ENCODE data around the gene RAPSN. TPM values are rescaled to one million over a fixed set of nuclear protein-coding genes. Genes with fewer than 3 reads are reported as not detected.
A peak's percentile ranks its signal among the peaks of the same experiment; 100 is the strongest.

The RAPSN gene
- polyA plus RNA-seq, 3 donors = 1.2 TPM; not detected in 2

DNA sequence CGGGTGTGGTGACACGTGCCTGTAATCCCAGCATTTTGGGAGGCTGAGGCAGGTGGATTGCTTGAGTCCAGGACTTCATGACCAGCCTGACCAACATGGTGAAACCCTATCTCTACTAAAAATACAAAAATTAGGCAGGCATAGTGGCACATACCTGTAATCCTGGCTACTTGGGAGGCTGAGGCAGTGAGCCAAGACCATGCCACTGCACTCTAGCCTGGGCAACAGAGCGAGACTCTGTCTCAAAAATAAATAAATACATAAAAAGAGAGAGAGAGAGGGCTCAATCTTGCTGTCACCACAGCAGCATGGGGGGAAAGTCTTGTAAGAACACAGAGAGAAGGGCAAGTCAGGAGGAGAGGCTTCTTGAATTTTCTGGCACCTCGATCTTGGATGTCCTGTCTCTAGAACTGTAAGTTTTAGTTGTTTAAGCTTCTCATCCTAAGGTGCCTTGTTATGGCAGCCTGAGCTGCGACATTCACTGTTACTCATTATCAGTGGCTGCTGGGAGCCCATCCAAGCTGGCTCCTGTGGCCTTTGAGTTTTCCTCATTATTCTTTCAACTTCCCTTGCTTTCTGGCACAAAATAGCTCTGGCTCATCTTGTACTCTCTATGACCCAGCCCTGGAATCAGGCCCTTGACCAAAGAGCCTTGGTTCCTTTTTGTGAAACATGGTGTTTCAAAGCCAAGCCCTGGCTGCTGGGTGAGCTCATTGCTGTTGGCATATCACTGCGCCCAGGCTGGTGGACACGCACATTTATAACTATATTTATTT, 14.7 kb downstream of the RAPSN start:
- WGBS (ENCODE audit: insufficient coverage) = 90% methylated on average over 3 of the region's 7 CpGs
- intact Hi-C loops (cut with micrococcal nuclease) = no loop called here
- DNase-seq = no peak

DNA sequence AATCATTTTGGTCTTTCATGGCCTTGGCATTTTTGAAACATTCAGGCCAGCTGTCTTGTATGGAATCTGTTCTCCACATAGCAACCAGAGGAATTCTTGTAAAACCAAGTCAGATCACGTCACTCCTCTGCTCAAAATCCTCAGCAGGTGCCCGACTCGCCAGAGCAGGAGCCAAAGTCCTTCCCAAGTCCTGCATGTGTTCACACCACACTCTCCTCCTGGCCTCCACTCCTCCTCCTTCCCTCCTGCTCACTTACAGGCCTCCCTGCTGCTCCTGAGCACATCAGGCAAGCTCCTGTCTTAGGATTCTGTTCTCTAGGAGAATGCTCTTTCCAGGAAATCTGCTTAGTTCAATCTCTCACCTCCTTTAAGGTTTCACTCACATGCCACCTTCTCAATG, 15.8 kb downstream of the RAPSN start:
- H3K36me3 Mint-ChIP-seq = no peaks in the 10 kb centered on the region
- Histone ChIP-seq H3K79me2 (ENCODE audit: insufficient read depth, low read length) (no peaks in the 10 kb centered on the region), H3K4me3 (replicated peaks in 1 of 3; ENCODE audit: low read depth in 2 of 3, low read length in 3 of 3) (no peak overlapping the region), H3K27ac (ENCODE audit: low read depth in 1 of 2, low read length in 2 of 2) (no peak overlapping the region), H3K9ac (ENCODE audit: insufficient read depth, low read length, poor library complexity, severe bottlenecking) (no peak overlapping the region), H3K9me3 (replicated peaks in 1 of 2; ENCODE audit: control insufficient read depth in 1 of 2, insufficient read depth in 1 of 2, low read length in 2 of 2) (no peaks in the 10 kb centered on the region), H3K36me3 (replicated peaks in 1 of 2; ENCODE audit: control insufficient read depth in 1 of 2, insufficient read depth in 2 of 2, low read length in 2 of 2) (no peaks in the 10 kb centered on the region), H3K4me2 (replicated peaks; ENCODE audit: extremely low read depth, low read length, poor library complexity, severe bottlenecking) (no peak overlapping the region), H2AFZ (ENCODE audit: insufficient read depth, low read depth, low read length, poor library complexity, severe bottlenecking) (no peak overlapping the region), H3K4me1 (ENCODE audit: control insufficient read depth in 1 of 2, insufficient read depth in 2 of 2, low read length in 2 of 2) (no peaks in the 10 kb centered on the region), H3K27me3 (ENCODE audit: control insufficient read depth in 2 of 2, insufficient read depth in 2 of 2, low read length in 2 of 2) (no peaks in the 10 kb centered on the region), H4K20me1 (ENCODE audit: insufficient read depth, low read length) (no peaks in the 10 kb centered on the region)
- H3K4me3 Mint-ChIP-seq = no peak overlapping the region
- WGBS (ENCODE audit: insufficient coverage) = 86% methylated on average over 1 of the region's 3 CpGs
- DNase-seq = no peak
- peak overlapping the region in 1 of 7 donors; percentile 51 for H3K27ac Mint-ChIP-seq
- H3K9me3 Mint-ChIP-seq = no peaks in the 10 kb centered on the region
- TF ChIP-seq CTCF (IDR thresholded peaks at IDR 0.05) = no peak
- H3K27me3 Mint-ChIP-seq (ENCODE audit: low read depth in 3 of 3) = peaks cover 0 to 7% (median 1%) of the 10 kb centered on the region in 3 donors
- no peaks in the 10 kb centered on the region for H3K4me1 Mint-ChIP-seq
- intact Hi-C loops (cut with micrococcal nuclease) = no loop called here

More for the DNA sequence above, 14.7 kb downstream of the RAPSN start:
- Histone ChIP-seq H3K79me2 (ENCODE audit: insufficient read depth, low read length) (no peaks in the 10 kb centered on the region), H3K36me3 (replicated peaks in 1 of 2; ENCODE audit: control insufficient read depth in 1 of 2, insufficient read depth in 2 of 2, low read length in 2 of 2) (no peaks in the 10 kb centered on the region), H4K20me1 (ENCODE audit: insufficient read depth, low read length) (no peaks in the 10 kb centered on the region), H3K27ac (ENCODE audit: low read depth in 1 of 2, low read length in 2 of 2) (no peak overlapping the region), H3K4me3 (replicated peaks in 1 of 3; ENCODE audit: low read depth in 2 of 3, low read length in 3 of 3) (no peak overlapping the region), H3K9ac (ENCODE audit: insufficient read depth, low read length, poor library complexity, severe bottlenecking) (no peak overlapping the region), H3K27me3 (ENCODE audit: control insufficient read depth in 2 of 2, insufficient read depth in 2 of 2, low read length in 2 of 2) (no peaks in the 10 kb centered on the region), H3K4me1 (ENCODE audit: control insufficient read depth in 1 of 2, insufficient read depth in 2 of 2, low read length in 2 of 2) (no peaks in the 10 kb centered on the region), H2AFZ (ENCODE audit: insufficient read depth, low read depth, low read length, poor library complexity, severe bottlenecking) (no peak overlapping the region), H3K9me3 (replicated peaks in 1 of 2; ENCODE audit: control insufficient read depth in 1 of 2, insufficient read depth in 1 of 2, low read length in 2 of 2) (no peaks in the 10 kb centered on the region), H3K4me2 (replicated peaks; ENCODE audit: extremely low read depth, low read length, poor library complexity, severe bottlenecking) (no peak overlapping the region)
- no peaks in the 10 kb centered on the region for H3K9me3 Mint-ChIP-seq
- TF ChIP-seq CTCF (IDR thresholded peaks at IDR 0.05) = no peak
- peaks cover 0 to 7% (median 5%) of the 10 kb centered on the region in 3 donors for H3K27me3 Mint-ChIP-seq (ENCODE audit: low read depth in 3 of 3)
- H3K4me1 Mint-ChIP-seq = no peaks in the 10 kb centered on the region
- no peak overlapping the region for H3K4me3 Mint-ChIP-seq
- no peak overlapping the region for H3K27ac Mint-ChIP-seq
- no peaks in the 10 kb centered on the region for H3K36me3 Mint-ChIP-seq
